Measurements from ENCODE around the gene BCAS4. TPM values are rescaled to one million over a fixed set of nuclear protein-coding genes. Genes with fewer than 3 reads are reported as not detected.
A peak's percentile ranks its signal among the peaks of the same experiment; 100 is the strongest.

Gene BCAS4
- total RNA-seq, 1 experiment from 2014 or later = 29.9 TPM

- Mint-ChIP-seq H3K27me3 (ENCODE audit: insufficient read depth, unreplicated experiment) (no peaks in the 10 kb centered on the region), H3K27ac (ENCODE audit: unreplicated experiment) (no peak overlapping the region), H3K4me3 (ENCODE audit: unreplicated experiment) (no peak overlapping the region), H3K36me3 (ENCODE audit: insufficient read depth, unreplicated experiment) (no peaks in the 10 kb centered on the region), H3K9me3 (ENCODE audit: unreplicated experiment) (no peaks in the 10 kb centered on the region), H3K4me1 (ENCODE audit: low read depth, unreplicated experiment) (peaks cover 7% of the 10 kb centered on the region)
- H3K27me3 ChIP-seq (replicated peaks; ENCODE audit: control insufficient read depth, insufficient read depth, low read length) = no peaks in the 10 kb centered on the region
- no peak for TF ChIP-seq CTCF (IDR thresholded peaks at IDR 0.05; ENCODE audit: insufficient read depth in 1 of 2, low read depth in 1 of 2, low read length in 1 of 2, severe bottlenecking in 1 of 2, unreplicated experiment in 1 of 2)
- no peaks in the 10 kb centered on the region for H3K36me3 ChIP-seq (ENCODE audit: control insufficient read depth, insufficient read depth, low read length)
- no peaks in the 10 kb centered on the region for H3K4me1 ChIP-seq
- CTCF ChIA-PET = no interaction called here
- POLR2A ChIA-PET = interaction anchor here (0.5 kb wide), 1 partner anchor 83 kb away, joined by 8 read pairs; no protein-coding TSS in a partner anchor
- intact Hi-C loops (cut with micrococcal nuclease; ENCODE audit: unreplicated experiment) = no loop called here
- no peak overlapping the region for H3K4me3 ChIP-seq (ENCODE audit: low read depth, low read length)
- no TSS peak for BruUV-seq (replicated peaks)
- DNase-seq = no peak
- H3K9me3 ChIP-seq = no peaks in the 10 kb centered on the region
Measured at GRCh38 chr20:50837532-50838321, 42.9 kb downstream of the BCAS4 start.

- DNase-seq = no peak
- no peaks in the 10 kb centered on the region for H3K36me3 Mint-ChIP-seq (ENCODE audit: insufficient read depth, unreplicated experiment)
- ChIA-PET CTCF (no interaction called here), POLR2A (no interaction called here)
- no peak for TF ChIP-seq CTCF (IDR thresholded peaks at IDR 0.05; ENCODE audit: insufficient read depth in 1 of 2, low read depth in 1 of 2, low read length in 1 of 2, severe bottlenecking in 1 of 2, unreplicated experiment in 1 of 2)
- no peaks in the 10 kb centered on the region for H3K4me1 ChIP-seq
- H3K27me3 ChIP-seq (replicated peaks; ENCODE audit: control insufficient read depth, insufficient read depth, low read length) = no peaks in the 10 kb centered on the region
- peak overlapping the region; percentile 45 for H3K27ac Mint-ChIP-seq (ENCODE audit: unreplicated experiment)
- no peaks in the 10 kb centered on the region for H3K9me3 Mint-ChIP-seq (ENCODE audit: unreplicated experiment)
- no peaks in the 10 kb centered on the region for H3K36me3 ChIP-seq (ENCODE audit: control insufficient read depth, insufficient read depth, low read length)
- intact Hi-C loops (cut with micrococcal nuclease; ENCODE audit: unreplicated experiment) = no loop called here
- peaks cover 7% of the 10 kb centered on the region for H3K4me1 Mint-ChIP-seq (ENCODE audit: low read depth, unreplicated experiment)
- H3K27me3 Mint-ChIP-seq (ENCODE audit: insufficient read depth, unreplicated experiment) = no peaks in the 10 kb centered on the region
- no TSS peak for BruUV-seq (replicated peaks)
- no peak overlapping the region for H3K4me3 ChIP-seq (ENCODE audit: low read depth, low read length)
- no peak overlapping the region for H3K4me3 Mint-ChIP-seq (ENCODE audit: unreplicated experiment)
- H3K9me3 ChIP-seq = no peaks in the 10 kb centered on the region
Measured at GRCh38 chr20:50838322-50838625, 43.4 kb downstream of the BCAS4 start.

- Mint-ChIP-seq H3K4me1 (ENCODE audit: low read depth, unreplicated experiment) (peaks cover 7% of the 10 kb centered on the region), H3K9me3 (ENCODE audit: unreplicated experiment) (no peaks in the 10 kb centered on the region), H3K36me3 (ENCODE audit: insufficient read depth, unreplicated experiment) (no peaks in the 10 kb centered on the region), H3K4me3 (ENCODE audit: unreplicated experiment) (no peak overlapping the region), H3K27me3 (ENCODE audit: insufficient read depth, unreplicated experiment) (no peaks in the 10 kb centered on the region), H3K27ac (ENCODE audit: unreplicated experiment) (peak overlapping the region; percentile 45)
- no TSS peak for BruUV-seq (replicated peaks)
- H3K4me1 ChIP-seq = no peaks in the 10 kb centered on the region
- H3K36me3 ChIP-seq (ENCODE audit: control insufficient read depth, insufficient read depth, low read length) = no peaks in the 10 kb centered on the region
- POLR2A ChIA-PET = no interaction called here
- H3K9me3 ChIP-seq = no peaks in the 10 kb centered on the region
- intact Hi-C loops (cut with micrococcal nuclease; ENCODE audit: unreplicated experiment) = no loop called here
- no peak overlapping the region for H3K4me3 ChIP-seq (ENCODE audit: low read depth, low read length)
- H3K27me3 ChIP-seq (replicated peaks; ENCODE audit: control insufficient read depth, insufficient read depth, low read length) = no peaks in the 10 kb centered on the region
- no peak for TF ChIP-seq CTCF (IDR thresholded peaks at IDR 0.05; ENCODE audit: insufficient read depth in 1 of 2, low read depth in 1 of 2, low read length in 1 of 2, severe bottlenecking in 1 of 2, unreplicated experiment in 1 of 2)
- CTCF ChIA-PET = no interaction called here
- no peak for DNase-seq
Measured at GRCh38 chr20:50838707-50839385, 44.0 kb downstream of the BCAS4 start.

Measured in Caco-2 (cell line).